A549 (cell line): ENCODE measurements around the gene NEMF. TPM values are rescaled to one million over a fixed set of nuclear protein-coding genes. Genes with fewer than 3 reads are reported as not detected.
A peak's percentile ranks its signal among the peaks of the same experiment; 100 is the strongest.

Experiments
- ATAC-seq, 2 experiments: fragments of 200-7000 bp in 1 of 2; fragments of >200 bp in 1 of 2; cut with Nextera tagmentation in 1 of 2; cut with Tn5 transposase in 1 of 2; 3 replicates each; pipeline versions ENCODE4 v1.8.0 to v1.9.1; 2018 to 2020; ENCODE audit warnings: mild to moderate bottlenecking in 1 of 2, moderate library complexity in 1 of 2
- CTCF ChIA-PET: fragments of 300-600 bp; sonication (Branson Sonifier 250); formaldehyde crosslinking; extraction: SDS; loops from one replicate; lab custom pipeline; 2021; ENCODE audit warnings: antibody characterized with exemption, inconsistent platforms; lab: Yijun Ruan, JAX
- POLR2A ChIA-PET: fragments of 350-600 bp; formaldehyde crosslinking; extraction: SDS; loops from one replicate; lab custom pipeline; 2021; ENCODE audit warnings: antibody characterized with exemption, inconsistent platforms; lab: Yijun Ruan, JAX
- DNase-seq, 2 experiments: peaks; one replicate each; pipeline versions ENCODE4 v3.0.0 to v3.0.0-alpha.2; 2011 to 2016; ENCODE audit warnings: low read depth in 1 of 2, low spot score in 1 of 2
- FAIRE-seq: peaks from 2 replicates; lab custom pipeline; 2011; peaks lifted over from hg19 to GRCh38; lab: Jason Lieb, UNC
- H3K27ac ChIP-seq, 2 experiments: fragments of >200 bp; sonication (Bioruptor Twin); formaldehyde crosslinking; 3 replicates each; pipeline ENCODE4 v1.5.1; 2016 to 2017
- H3K4me1 ChIP-seq: fragments of >200 bp; sonication (Bioruptor Twin); formaldehyde crosslinking; 3 replicates; pipeline ENCODE4 v1.6.1; 2016
- H3K4me2 ChIP-seq: fragments of >200 bp; sonication (Bioruptor Twin); formaldehyde crosslinking; 3 replicates; pipeline ENCODE4 v1.6.1; 2016
- H3K4me3 ChIP-seq: fragments of >200 bp; sonication (Bioruptor Twin); formaldehyde crosslinking; 3 replicates; pipeline ENCODE4 v1.5.1; 2016
- H3K9me3 ChIP-seq: fragments of >200 bp; sonication (Bioruptor Twin); formaldehyde crosslinking; 3 replicates; pipeline ENCODE4 v1.6.1; 2016
- CBX8 ChIP-seq: fragments of 200-600 bp; sonication (generic); IDR thresholded peaks from 2 replicates; pipeline ENCODE4 v1.6.1; 2016
- CEBPB ChIP-seq, 2 experiments: fragments of >200 bp in 1 of 2; sonication (Bioruptor Twin) in 1 of 2; formaldehyde crosslinking in 1 of 2; IDR thresholded peaks; 2 replicates each; pipeline ENCODE4 v1.6.1; 2012 to 2016
- CHD4 ChIP-seq: fragments of 200-600 bp; sonication (generic); IDR thresholded peaks from 2 replicates; pipeline ENCODE4 v1.6.1; 2016; ENCODE audit warnings: antibody characterized with exemption, mild to moderate bottlenecking, borderline replicate concordance
- E2F6 ChIP-seq: IDR thresholded peaks from 2 replicates; pipeline ENCODE4 v1.6.1; 2012; ENCODE audit warnings: low read depth, borderline replicate concordance
- ELK1 ChIP-seq: fragments of 150-350 bp; IDR thresholded peaks from 2 replicates; pipeline ENCODE4 v1.6.1; 2014; ENCODE audit warnings: low read depth, mild to moderate bottlenecking, low read length
- EP300 ChIP-seq, 2 experiments: fragments of >200 bp; sonication (Bioruptor Twin); formaldehyde crosslinking; IDR thresholded peaks; 2 replicates in 1 of 2; 3 replicates in 1 of 2; pipeline ENCODE4 v1.6.1; 2016 to 2017
- ESRRA ChIP-seq: fragments of 150-350 bp; IDR thresholded peaks from 2 replicates; pipeline ENCODE4 v1.6.1; 2014; ENCODE audit warnings: mild to moderate bottlenecking, low read length, borderline replicate concordance
- FOSB ChIP-seq: fragments of 250-450 bp; sonication (Bioruptor Pico); IDR thresholded peaks from 2 replicates; pipeline ENCODE4 v1.5.0; 2020; ENCODE audit warnings: mild to moderate bottlenecking, moderate library complexity
- FOXS1 ChIP-seq: fragments of 250-450 bp; sonication (Bioruptor Pico); IDR thresholded peaks from 2 replicates; pipeline ENCODE4 v1.5.0; 2020; ENCODE audit warnings: mild to moderate bottlenecking, moderate library complexity
- GATA3 ChIP-seq: IDR thresholded peaks from 2 replicates; pipeline ENCODE4 v1.6.1; 2012; ENCODE audit warnings: borderline replicate concordance
- HDAC2 ChIP-seq: fragments of 200-600 bp; sonication (generic); IDR thresholded peaks from 2 replicates; pipeline ENCODE4 v1.6.1; 2016
- HES2 ChIP-seq: fragments of >200 bp; sonication (Bioruptor Twin); formaldehyde crosslinking; IDR thresholded peaks from 2 replicates; pipeline ENCODE4 v1.6.1; 2016
- KDM1A ChIP-seq: fragments of 200-600 bp; sonication (generic); IDR thresholded peaks from 2 replicates; pipeline ENCODE4 v1.6.1; 2016; ENCODE audit warnings: low read depth, mild to moderate bottlenecking
- MYC ChIP-seq: IDR thresholded peaks from 2 replicates; pipeline ENCODE4 v1.6.1; 2012; ENCODE audit warnings: mild to moderate bottlenecking, inconsistent platforms, low read length, improper control_type of control experiment, borderline replicate concordance
- NR3C1 ChIP-seq: fragments of >200 bp; sonication (Bioruptor Twin); formaldehyde crosslinking; IDR thresholded peaks from 3 replicates; pipeline ENCODE4 v1.6.1; 2017
- PHF8 ChIP-seq: fragments of 200-600 bp; sonication (generic); IDR thresholded peaks from 2 replicates; pipeline ENCODE4 v1.6.1; 2016; ENCODE audit warnings: low read depth, mild to moderate bottlenecking, antibody characterized with exemption, moderate library complexity, borderline replicate concordance
- POLR2A ChIP-seq: IDR thresholded peaks from 2 replicates; pipeline ENCODE4 v1.6.1; 2012; ENCODE audit warnings: mild to moderate bottlenecking, low read length
- RAD21 ChIP-seq, 2 experiments: fragments of >200 bp in 1 of 2; sonication (Bioruptor Twin) in 1 of 2; formaldehyde crosslinking in 1 of 2; IDR thresholded peaks in 1 of 2; conservative IDR thresholded peaks in 1 of 2; 2 replicates in 1 of 2; 3 replicates in 1 of 2; pipeline ENCODE4 v1.6.1; 2012 to 2018; ENCODE audit warnings: inconsistent platforms in 1 of 2
- RARB ChIP-seq: fragments of 250-450 bp; sonication (Bioruptor Pico); IDR thresholded peaks from 2 replicates; pipeline ENCODE4 v1.8.0; 2021; ENCODE audit warnings: mild to moderate bottlenecking, moderate library complexity
- RCOR1 ChIP-seq: fragments of 150-350 bp; IDR thresholded peaks from 2 replicates; pipeline ENCODE4 v1.6.1; 2014; ENCODE audit warnings: antibody characterized with exemption, low read length, low read depth
- RFX5 ChIP-seq: fragments of 450-650 bp; IDR thresholded peaks from 2 replicates; pipeline ENCODE4 v1.7.1; 2014; ENCODE audit warnings: antibody characterized with exemption, mild to moderate bottlenecking, moderate library complexity
- SMC3 ChIP-seq: fragments of >200 bp; sonication (Bioruptor Twin); formaldehyde crosslinking; IDR thresholded peaks from 3 replicates; pipeline ENCODE4 v1.6.1; 2018; ENCODE audit warnings: inconsistent platforms
- TP53 ChIP-seq: fragments of 250-450 bp; sonication (Bioruptor Pico); IDR thresholded peaks from 2 replicates; pipeline ENCODE4 v1.5.0; 2021; ENCODE audit warnings: mild to moderate bottlenecking, moderate library complexity
- ZFP36 ChIP-seq: fragments of 450-650 bp; IDR thresholded peaks from 2 replicates; pipeline ENCODE4 v1.6.1; 2014; ENCODE audit warnings: borderline replicate concordance; ENCODE audit not compliant: partially characterized antibody
- WGBS: methylation state at CpG from one replicate; pipeline ENCODE4 v1.1.6; 2017; ENCODE audit errors: missing lambda C conversion rate; 5-methylcytosine and 5-hydroxymethylcytosine counted together
- polyA plus RNA-seq, 4 experiments: library from polyadenylated mRNA; depleted of rRNA in 3 of 4; stranded (reverse); fragments of >200 nt; fragmentation: RNase III in 1 of 4; extraction: RNeasy Plus Mini Kit Qiagen cat#74134 plus additional on column Dnase treatment in 1 of 4; gene quantifications; 2 replicates in 3 of 4; 3 replicates in 1 of 4; pipeline ENCODE4 v1.2.3, GENCODE V29; 2011 to 2017
- TF ChIP-seq, protein P1 (sequence below): fragments of 250-450 bp; sonication (Bioruptor Pico); IDR thresholded peaks from 2 replicates; pipeline ENCODE4 v1.5.0; 2020; ENCODE audit warnings: low read depth, mild to moderate bottlenecking, moderate library complexity
- TF ChIP-seq, protein P2 (sequence below): IDR thresholded peaks from 2 replicates; pipeline ENCODE4 v1.6.1; 2012
- TF ChIP-seq, protein P3 (sequence below): IDR thresholded peaks from 2 replicates; pipeline ENCODE4 v1.6.1; 2012

The NEMF gene
- polyA plus RNA-seq, 2 of the 4 experiments (the other 2 are of a cell fraction): 58.3 to 59.6 TPM

DNA sequence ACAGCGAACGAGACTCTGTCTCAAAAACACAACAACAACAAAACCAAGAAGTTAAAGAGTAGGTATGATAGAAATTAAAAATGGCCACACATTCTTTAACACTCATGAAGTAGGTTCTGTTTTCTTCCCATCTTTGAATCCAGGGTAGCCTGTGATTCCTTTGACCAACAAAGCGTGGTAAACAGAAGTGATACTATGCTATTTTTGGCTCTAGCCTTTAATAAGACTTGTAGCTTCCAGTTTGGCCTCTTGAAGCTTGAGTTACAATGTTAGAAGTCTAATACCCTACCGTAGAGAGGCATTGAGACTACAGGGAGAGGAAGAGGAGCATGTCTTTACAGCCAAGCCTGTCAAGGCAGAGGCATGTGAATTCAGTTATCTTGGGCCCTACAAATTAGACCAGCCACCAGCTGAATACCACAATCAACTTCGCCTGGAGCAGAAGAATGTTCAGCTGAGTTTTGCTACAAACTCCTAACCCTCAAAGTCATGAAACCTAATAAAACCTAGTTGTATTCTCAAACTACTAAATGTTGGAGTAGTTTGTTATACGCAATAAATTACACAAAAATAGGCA is 4.9 kb upstream of the NEMF start:
- 83% methylated on average over 6 of the region's 6 CpGs for WGBS
- ChIA-PET CTCF (interaction anchor here (0.7 to 1.2 kb wide), 4 partner anchors 11 to 247 kb away, joined by 3 to 7 read pairs (median 4); no protein-coding TSS in a partner anchor), POLR2A (interaction anchor here (0.7 kb wide), 1 partner anchor 162 kb away, joined by 10 read pairs; no protein-coding TSS in a partner anchor)
- no peak for FAIRE-seq
- Histone ChIP-seq H3K4me1 (peaks cover 9% of the 10 kb centered on the region; the same call in 2 of the 3 replicates), H3K27ac (no peak overlapping the region), H3K4me2 (no peak overlapping the region), H3K4me3 (no peak overlapping the region), H3K9me3 (no peaks in the 10 kb centered on the region)
- no peak for TF ChIP-seq GATA3
- TF ChIP-seq FOSB (CRISPR knock-in tag): no peak
- no peak for TF ChIP-seq ELK1
- TF ChIP-seq ZFP36: no peak
- TF ChIP-seq, protein P1, sequence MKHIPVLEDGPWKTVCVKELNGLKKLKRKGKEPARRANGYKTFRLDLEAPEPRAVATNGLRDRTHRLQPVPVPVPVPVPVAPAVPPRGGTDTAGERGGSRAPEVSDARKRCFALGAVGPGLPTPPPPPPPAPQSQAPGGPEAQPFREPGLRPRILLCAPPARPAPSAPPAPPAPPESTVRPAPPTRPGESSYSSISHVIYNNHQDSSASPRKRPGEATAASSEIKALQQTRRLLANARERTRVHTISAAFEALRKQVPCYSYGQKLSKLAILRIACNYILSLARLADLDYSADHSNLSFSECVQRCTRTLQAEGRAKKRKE (CRISPR knock-in tag): no peak
- no peak for TF ChIP-seq RFX5
- TF ChIP-seq ESRRA: no peak
- no peak for TF ChIP-seq POLR2A
- no peak for TF ChIP-seq HES2
- TF ChIP-seq, protein P2, sequence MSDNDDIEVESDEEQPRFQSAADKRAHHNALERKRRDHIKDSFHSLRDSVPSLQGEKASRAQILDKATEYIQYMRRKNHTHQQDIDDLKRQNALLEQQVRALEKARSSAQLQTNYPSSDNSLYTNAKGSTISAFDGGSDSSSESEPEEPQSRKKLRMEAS: no peak
- TF ChIP-seq RCOR1: no peak
- TF ChIP-seq TP53 (CRISPR knock-in tag): no peak
- no peak for TF ChIP-seq NR3C1
- no peak for TF ChIP-seq E2F6
- TF ChIP-seq, protein P3, sequence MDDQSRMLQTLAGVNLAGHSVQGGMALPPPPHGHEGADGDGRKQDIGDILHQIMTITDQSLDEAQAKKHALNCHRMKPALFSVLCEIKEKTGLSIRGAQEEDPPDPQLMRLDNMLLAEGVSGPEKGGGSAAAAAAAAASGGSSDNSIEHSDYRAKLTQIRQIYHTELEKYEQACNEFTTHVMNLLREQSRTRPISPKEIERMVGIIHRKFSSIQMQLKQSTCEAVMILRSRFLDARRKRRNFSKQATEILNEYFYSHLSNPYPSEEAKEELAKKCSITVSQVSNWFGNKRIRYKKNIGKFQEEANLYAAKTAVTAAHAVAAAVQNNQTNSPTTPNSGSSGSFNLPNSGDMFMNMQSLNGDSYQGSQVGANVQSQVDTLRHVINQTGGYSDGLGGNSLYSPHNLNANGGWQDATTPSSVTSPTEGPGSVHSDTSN: no peak
- ATAC-seq: no peak
- DNase-seq: no peak

- Histone ChIP-seq H3K4me3 (peak overlapping the region; percentile 97), H3K4me1 (peaks cover 14% of the 10 kb centered on the region; the same call in 2 of the 3 replicates), H3K9me3 (no peaks in the 10 kb centered on the region), H3K27ac (peak overlapping the region; percentile 94 to 97), H3K4me2 (peak overlapping the region; percentile 86)
- CTCF ChIA-PET: interaction anchor here (0.6 to 5.9 kb wide), 39 partner anchors 10 to 686 kb away, joined by 3 to 140 read pairs (median 4); partner anchors contain the start of genes ARF6, DNAAF2, KLHDC1 and KLHDC2
- no peak for FAIRE-seq
- POLR2A ChIA-PET: interaction anchor here (0.6 to 3.4 kb wide), 5 partner anchors 8 to 234 kb away, joined by 3 to 38 read pairs (median 7); partner anchors contain the start of genes ARF6 and RPL36AL
- WGBS: 11% methylated on average over 10 of the region's 27 CpGs
- DNase-seq: peak; percentile 80 to 93
- peak; percentile 89 to 91 for ATAC-seq
- TF ChIP-seq RAD21 (conservative IDR thresholded peaks at IDR 0.05 in 1 of 2, IDR thresholded peaks at IDR 0.05 in 1 of 2): peak; percentile 65 to 74
- TF ChIP-seq PHF8: no peak
- no peak for TF ChIP-seq FOSB (CRISPR knock-in tag)
- TF ChIP-seq HDAC2: no peak
- TF ChIP-seq, protein P3: no peak
- TF ChIP-seq CEBPB (IDR thresholded peaks at IDR 0.05): peak in 1 of 2 experiments; percentile 21; a peak in 1 of 4 replicates
- no peak for TF ChIP-seq CHD4
- TF ChIP-seq RARB (CRISPR knock-in tag): no peak
- no peak for TF ChIP-seq EP300 (IDR thresholded peaks at IDR 0.05)
- TF ChIP-seq, protein P2: peak; percentile 92
- peak; percentile 91 for TF ChIP-seq SMC3
- TF ChIP-seq MYC: peak; percentile 66; the same call in 1 of the 2 replicates
- TF ChIP-seq POLR2A: peak; percentile 17; the same call in 1 of the 2 replicates
- TF ChIP-seq CBX8: no peak
- no peak for TF ChIP-seq RFX5
- peak; percentile 82 for TF ChIP-seq KDM1A
- no peak for TF ChIP-seq FOXS1
- no peak for TF ChIP-seq ELK1
- TF ChIP-seq ESRRA: no peak
Measured at GRCh38 chr14:49853572-49854375, 1.2 kb upstream of the NEMF start.
